Measurements from ENCODE around the gene SPIRE2.

DNA sequence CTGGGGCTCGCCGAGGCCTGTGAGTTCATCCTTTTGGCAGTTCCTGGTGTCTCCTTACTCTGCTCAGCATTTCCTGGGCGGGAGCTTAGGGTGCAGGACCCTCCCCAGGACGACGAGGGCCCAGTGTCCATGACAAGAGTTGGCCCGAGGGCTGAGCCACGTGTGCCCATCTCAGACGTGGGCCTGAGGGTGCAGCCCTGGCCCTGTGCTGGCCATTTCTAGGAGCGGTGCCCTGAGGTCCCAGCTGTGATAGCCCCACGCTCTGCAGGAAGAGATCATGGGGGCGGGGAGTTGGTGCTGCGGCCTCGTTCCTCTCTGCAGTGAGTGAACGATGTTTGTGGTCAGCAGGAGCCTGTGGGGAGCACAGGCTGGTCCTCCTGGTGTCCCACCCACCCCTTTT is 84.4 kb downstream of the SPIRE2 start:
- TF ChIP-seq, protein P1, sequence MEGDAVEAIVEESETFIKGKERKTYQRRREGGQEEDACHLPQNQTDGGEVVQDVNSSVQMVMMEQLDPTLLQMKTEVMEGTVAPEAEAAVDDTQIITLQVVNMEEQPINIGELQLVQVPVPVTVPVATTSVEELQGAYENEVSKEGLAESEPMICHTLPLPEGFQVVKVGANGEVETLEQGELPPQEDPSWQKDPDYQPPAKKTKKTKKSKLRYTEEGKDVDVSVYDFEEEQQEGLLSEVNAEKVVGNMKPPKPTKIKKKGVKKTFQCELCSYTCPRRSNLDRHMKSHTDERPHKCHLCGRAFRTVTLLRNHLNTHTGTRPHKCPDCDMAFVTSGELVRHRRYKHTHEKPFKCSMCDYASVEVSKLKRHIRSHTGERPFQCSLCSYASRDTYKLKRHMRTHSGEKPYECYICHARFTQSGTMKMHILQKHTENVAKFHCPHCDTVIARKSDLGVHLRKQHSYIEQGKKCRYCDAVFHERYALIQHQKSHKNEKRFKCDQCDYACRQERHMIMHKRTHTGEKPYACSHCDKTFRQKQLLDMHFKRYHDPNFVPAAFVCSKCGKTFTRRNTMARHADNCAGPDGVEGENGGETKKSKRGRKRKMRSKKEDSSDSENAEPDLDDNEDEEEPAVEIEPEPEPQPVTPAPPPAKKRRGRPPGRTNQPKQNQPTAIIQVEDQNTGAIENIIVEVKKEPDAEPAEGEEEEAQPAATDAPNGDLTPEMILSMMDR (optimal IDR thresholded peaks at IDR 0.05 in 1 of 3, IDR thresholded peaks at IDR 0.05 in 1 of 3, conservative IDR thresholded peaks at IDR 0.05 in 1 of 3; ENCODE audit: extremely low read depth in 1 of 3, insufficient read depth in 2 of 3, low read length in 3 of 3): no peak
- no peak for TF ChIP-seq EZH2 (IDR thresholded peaks at IDR 0.05; ENCODE audit: low read length)
